ENCODE results near the gene MRPL34.

GRCh38 chr19:17266589-17266974 is 39.1 kb upstream of the MRPL34 start:
- no peak for TF ChIP-seq POLR2A (IDR thresholded peaks at IDR 0.05)
- TF ChIP-seq, protein P1, sequence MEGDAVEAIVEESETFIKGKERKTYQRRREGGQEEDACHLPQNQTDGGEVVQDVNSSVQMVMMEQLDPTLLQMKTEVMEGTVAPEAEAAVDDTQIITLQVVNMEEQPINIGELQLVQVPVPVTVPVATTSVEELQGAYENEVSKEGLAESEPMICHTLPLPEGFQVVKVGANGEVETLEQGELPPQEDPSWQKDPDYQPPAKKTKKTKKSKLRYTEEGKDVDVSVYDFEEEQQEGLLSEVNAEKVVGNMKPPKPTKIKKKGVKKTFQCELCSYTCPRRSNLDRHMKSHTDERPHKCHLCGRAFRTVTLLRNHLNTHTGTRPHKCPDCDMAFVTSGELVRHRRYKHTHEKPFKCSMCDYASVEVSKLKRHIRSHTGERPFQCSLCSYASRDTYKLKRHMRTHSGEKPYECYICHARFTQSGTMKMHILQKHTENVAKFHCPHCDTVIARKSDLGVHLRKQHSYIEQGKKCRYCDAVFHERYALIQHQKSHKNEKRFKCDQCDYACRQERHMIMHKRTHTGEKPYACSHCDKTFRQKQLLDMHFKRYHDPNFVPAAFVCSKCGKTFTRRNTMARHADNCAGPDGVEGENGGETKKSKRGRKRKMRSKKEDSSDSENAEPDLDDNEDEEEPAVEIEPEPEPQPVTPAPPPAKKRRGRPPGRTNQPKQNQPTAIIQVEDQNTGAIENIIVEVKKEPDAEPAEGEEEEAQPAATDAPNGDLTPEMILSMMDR (IDR thresholded peaks at IDR 0.05): no peak

All from breast epithelium (tissue), 3 donors.